SK-N-SH (cell line): ENCODE measurements around the gene CSH2. TPM values are rescaled to one million over a fixed set of nuclear protein-coding genes. Genes with fewer than 3 reads are reported as not detected.

ENCODE experiments used
- CTCF ChIA-PET: fragments of 300-600, 350-600 bp; formaldehyde crosslinking; extraction: SDS; loops from one replicate; lab custom pipeline; 2021; lab: Yijun Ruan, JAX
- POLR2A ChIA-PET: fragments of 350-600 bp; sonication (Branson Sonifier 250); formaldehyde crosslinking; extraction: SDS; loops from one replicate; lab custom pipeline; 2020; ENCODE audit warnings: antibody characterized with exemption, inconsistent platforms; lab: Yijun Ruan, JAX
- DNase-seq: peaks from one replicate; pipeline ENCODE4 v3.0.0; 2012
- H2AFZ ChIP-seq: fragments of 200-600 bp; sonication (generic); 2 replicates; pipeline ENCODE4 v1.8.1; 2016; ENCODE audit warnings: antibody characterized with exemption, mild to moderate bottlenecking, low read depth
- H3F3A ChIP-seq: fragments of 200-600 bp; sonication (generic); replicated peaks from 2 replicates; pipeline ENCODE3; 2016; ENCODE audit warnings: antibody characterized with exemption, mild to moderate bottlenecking; ENCODE audit not compliant: insufficient read depth
- H3K27ac ChIP-seq, 2 experiments: fragments of 200-500 bp in 1 of 2; fragments of 200-600 bp in 1 of 2; sonication (Bioruptor generic) in 1 of 2; sonication (generic), shearing (Covaris generic) in 1 of 2; 2 replicates each; pipeline versions ENCODE4 v1.5.1 to v1.6.1; 2014 to 2016; ENCODE audit warnings: low read depth in 2 of 2, inconsistent platforms in 1 of 2, low read length in 1 of 2, mild to moderate bottlenecking in 1 of 2, mixed read lengths in 1 of 2
- H3K27me3 ChIP-seq: fragments of 200-600 bp; sonication (generic), shearing (Covaris generic); 2 replicates; pipeline ENCODE4 v1.6.1; 2016; ENCODE audit warnings: mixed run types; ENCODE audit not compliant: insufficient read depth
- H3K36me3 ChIP-seq, 2 experiments: fragments of 200-500 bp in 1 of 2; fragments of 200-600 bp in 1 of 2; sonication (Bioruptor generic) in 1 of 2; sonication (generic) in 1 of 2; replicated peaks in 1 of 2; 2 replicates each; pipeline versions ENCODE3 to v1.5.1; 2014 to 2016; ENCODE audit warnings: low read length in 1 of 2, mild to moderate bottlenecking in 1 of 2; ENCODE audit not compliant: insufficient read depth in 2 of 2, control insufficient read depth in 1 of 2
- H3K4me1 ChIP-seq, 2 experiments: fragments of 200-500 bp in 1 of 2; fragments of 200-600 bp in 1 of 2; sonication (Bioruptor generic) in 1 of 2; sonication (generic), shearing (Covaris generic) in 1 of 2; 2 replicates each; pipeline versions ENCODE4 v1.5.1 to v1.6.1; 2014 to 2016; ENCODE audit warnings: low read depth in 1 of 2, low read length in 1 of 2, mixed run types in 1 of 2; ENCODE audit not compliant: insufficient read depth in 2 of 2, control insufficient read depth in 1 of 2
- H3K4me2 ChIP-seq: fragments of 200-600 bp; sonication (generic), shearing (Covaris generic); 2 replicates; pipeline ENCODE4 v1.6.1; 2017; ENCODE audit warnings: mixed run types
- H3K4me3 ChIP-seq, 2 experiments: fragments of 200-500 bp in 1 of 2; fragments of 200-600 bp in 1 of 2; sonication (Bioruptor generic) in 1 of 2; sonication (generic), shearing (Covaris generic) in 1 of 2; 2 replicates each; pipeline versions ENCODE4 v1.5.1 to v1.8.1; 2014 to 2016; ENCODE audit warnings: low read depth in 2 of 2, inconsistent platforms in 1 of 2, low read length in 1 of 2, mild to moderate bottlenecking in 1 of 2, mixed read lengths in 1 of 2, moderate library complexity in 1 of 2
- H3K79me2 ChIP-seq: fragments of 200-600 bp; sonication (generic); 2 replicates; pipeline ENCODE4 v1.8.1; 2017; ENCODE audit warnings: mild to moderate bottlenecking; ENCODE audit not compliant: insufficient read depth
- H3K9ac ChIP-seq: fragments of 200-600 bp; sonication (generic); 2 replicates; pipeline ENCODE4 v1.6.1; 2017; ENCODE audit warnings: mixed run types
- H3K9me2 ChIP-seq: fragments of 200-600 bp; sonication (generic); 2 replicates; pipeline ENCODE4 v1.6.1; 2017; ENCODE audit warnings: mixed run types
- H3K9me3 ChIP-seq: fragments of 200-600 bp; sonication (generic); 2 replicates; pipeline ENCODE4 v1.6.1; 2017; ENCODE audit warnings: mixed run types, mild to moderate bottlenecking, moderate library complexity
- H4K20me1 ChIP-seq: fragments of 200-600 bp; sonication (generic); 2 replicates; pipeline ENCODE4 v1.6.1; 2017; ENCODE audit warnings: mild to moderate bottlenecking, mixed run types; ENCODE audit not compliant: insufficient read depth
- EZH2phosphoT487 ChIP-seq: fragments of 200-600 bp; sonication (generic); IDR thresholded peaks from 2 replicates; pipeline ENCODE4 v1.6.1; 2017; ENCODE audit warnings: low read depth, mixed run types, mild to moderate bottlenecking, antibody characterized with exemption, moderate library complexity, borderline replicate concordance
- FOXJ3 ChIP-seq: sonication (generic); formaldehyde crosslinking; IDR thresholded peaks from 2 replicates; pipeline ENCODE4 v1.5.1; 2020; ENCODE audit warnings: mild to moderate bottlenecking, missing genetic modification reagents
- IRF3 ChIP-seq: fragments of 150-350 bp; IDR thresholded peaks from 2 replicates; pipeline ENCODE4 v1.6.1; 2016; ENCODE audit warnings: mild to moderate bottlenecking, low read depth, low read length
- PBX3 ChIP-seq: IDR thresholded peaks from 2 replicates; pipeline ENCODE4; 2012
- REST ChIP-seq: IDR thresholded peaks from 2 replicates; pipeline ENCODE4 v1.6.1; 2012; ENCODE audit warnings: mild to moderate bottlenecking, low read depth, low read length, moderate library complexity
- RXRA ChIP-seq: IDR thresholded peaks from 2 replicates; pipeline ENCODE4 v1.4.0; 2012; ENCODE audit warnings: low read depth, mild to moderate bottlenecking, borderline replicate concordance
- SIN3A ChIP-seq: IDR thresholded peaks from 2 replicates; pipeline ENCODE4 v1.6.1; 2012; ENCODE audit warnings: low read depth, mild to moderate bottlenecking, low read length, moderate library complexity, borderline replicate concordance
- SMC3 ChIP-seq: IDR thresholded peaks from 2 replicates; pipeline ENCODE4 v1.6.1; 2012; ENCODE audit warnings: low read depth, low read length, improper control_type of control experiment
- TAF1 ChIP-seq: IDR thresholded peaks from 2 replicates; pipeline ENCODE4 v1.6.1; 2012; ENCODE audit warnings: low read depth, mild to moderate bottlenecking, low read length, moderate library complexity, borderline replicate concordance
- USF2 ChIP-seq: fragments of 150-350 bp; IDR thresholded peaks from 2 replicates; pipeline ENCODE4 v1.6.1; 2017; ENCODE audit warnings: antibody characterized with exemption, low read length, low read depth, borderline replicate concordance
- WGBS: methylation state at CpG from one replicate; pipeline ENCODE4 v1.1.6; 2017; ENCODE audit warnings: low lambda C conversion rate; 5-methylcytosine and 5-hydroxymethylcytosine counted together
- polyA plus RNA-seq, 3 experiments: library from polyadenylated mRNA; depleted of rRNA; stranded (reverse); fragments of >200 nt; gene quantifications; 2 replicates each; pipeline ENCODE4 v1.2.3, GENCODE V29; 2012

Gene CSH2
- polyA plus RNA-seq, 1 of the 3 experiments (the other 2 are of a cell fraction) = not detected

GRCh38 chr17:63854709-63855108 lies 18.8 kb downstream of the CSH2 start:
- Histone ChIP-seq H3K36me3 (no peaks in the 10 kb centered on the region), H3K27ac (no peak overlapping the region), H3K4me2 (no peak overlapping the region), H3K4me3 (no peak overlapping the region), H3K27me3 (peaks cover 30% of the 10 kb centered on the region), H3F3A (no peaks in the 10 kb centered on the region), H2AFZ (no peak overlapping the region), H4K20me1 (no peaks in the 10 kb centered on the region), H3K4me1 (no peaks in the 10 kb centered on the region), H3K9me3 (no peaks in the 10 kb centered on the region), H3K9ac (no peak overlapping the region), H3K79me2 (no peaks in the 10 kb centered on the region), H3K9me2 (no peaks in the 10 kb centered on the region)
- ChIA-PET CTCF (interaction anchor here (1.2 to 6.4 kb wide), 3 partner anchors 11 to 64 kb away, joined by 4 to 50 read pairs (median 9); partner anchors contain the start of gene GH1), POLR2A (no interaction called here)
- WGBS = 60% methylated on average over 5 of the region's 5 CpGs
- DNase-seq = no peak
- no peak for TF ChIP-seq REST
- TF ChIP-seq SMC3 = no peak
- no peak for TF ChIP-seq FOXJ3 (CRISPR knock-in tag)
- no peak for TF ChIP-seq USF2
- TF ChIP-seq PBX3 = no peak
- no peak for TF ChIP-seq TAF1
- TF ChIP-seq EZH2phosphoT487 = no peak
- no peak for TF ChIP-seq IRF3
- TF ChIP-seq RXRA = no peak
- TF ChIP-seq SIN3A = no peak
